ENCODE data around the gene THTPA. TPM values are rescaled to one million over a fixed set of nuclear protein-coding genes. Genes with fewer than 3 reads are reported as not detected.
A peak's percentile ranks its signal among the peaks of the same experiment; 100 is the strongest.

Gene THTPA
- total and polyA plus RNA-seq, 2 of the 13 experiments (the other 11 are each of a cell fraction or from before 2014, with no cell fraction given): 7.4 to 8.7 TPM

DNA sequence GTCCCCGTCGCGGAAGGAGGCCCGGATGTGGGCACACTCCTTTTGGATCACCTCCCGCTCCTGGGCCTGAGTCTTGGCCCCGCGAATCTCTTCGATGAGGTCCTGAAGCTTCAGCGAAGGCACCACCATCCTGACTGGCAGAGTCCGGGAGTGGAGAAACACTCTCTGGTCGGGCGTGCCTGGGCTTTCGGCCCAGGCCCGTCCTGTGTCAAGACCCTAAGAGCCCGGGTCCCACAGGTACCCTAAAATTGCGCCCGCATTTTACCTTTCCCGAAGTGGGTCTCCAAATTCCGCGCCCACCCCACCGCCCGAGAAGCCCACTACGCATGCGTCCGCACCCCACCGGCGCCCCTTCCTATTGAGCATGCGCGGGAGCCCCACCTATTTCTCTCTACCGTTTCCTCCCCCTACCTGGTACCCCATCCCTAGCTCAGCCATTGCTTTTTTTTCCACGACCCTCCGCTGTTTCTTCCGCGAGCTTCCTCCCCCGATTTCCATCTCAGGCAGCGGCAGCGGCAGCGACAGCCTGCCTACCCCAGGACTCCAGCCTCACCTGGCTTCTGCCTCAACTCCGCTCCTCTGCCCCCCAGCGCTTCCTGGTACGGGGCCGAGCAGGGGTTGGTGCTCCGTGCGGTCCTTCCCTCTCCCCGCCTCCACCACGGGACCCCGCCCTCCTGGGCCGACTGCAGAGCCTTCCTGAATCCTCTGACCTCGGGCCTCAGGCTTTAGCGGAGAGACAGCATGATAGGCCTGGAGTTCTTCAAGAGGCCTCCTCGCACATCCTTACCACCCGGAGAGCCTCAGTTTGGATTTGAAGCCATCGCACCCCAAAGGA lies 11.3 kb downstream of the THTPA start, which contains the start of gene AP1G2 (continued):
- TF ChIP-seq, protein P1, sequence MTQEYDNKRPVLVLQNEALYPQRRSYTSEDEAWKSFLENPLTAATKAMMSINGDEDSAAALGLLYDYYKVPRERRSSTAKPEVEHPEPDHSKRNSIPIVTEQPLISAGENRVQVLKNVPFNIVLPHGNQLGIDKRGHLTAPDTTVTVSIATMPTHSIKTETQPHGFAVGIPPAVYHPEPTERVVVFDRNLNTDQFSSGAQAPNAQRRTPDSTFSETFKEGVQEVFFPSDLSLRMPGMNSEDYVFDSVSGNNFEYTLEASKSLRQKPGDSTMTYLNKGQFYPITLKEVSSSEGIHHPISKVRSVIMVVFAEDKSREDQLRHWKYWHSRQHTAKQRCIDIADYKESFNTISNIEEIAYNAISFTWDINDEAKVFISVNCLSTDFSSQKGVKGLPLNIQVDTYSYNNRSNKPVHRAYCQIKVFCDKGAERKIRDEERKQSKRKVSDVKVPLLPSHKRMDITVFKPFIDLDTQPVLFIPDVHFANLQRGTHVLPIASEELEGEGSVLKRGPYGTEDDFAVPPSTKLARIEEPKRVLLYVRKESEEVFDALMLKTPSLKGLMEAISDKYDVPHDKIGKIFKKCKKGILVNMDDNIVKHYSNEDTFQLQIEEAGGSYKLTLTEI (CRISPR knock-in tag; conservative IDR thresholded peaks at IDR 0.05): no peak
- TF ChIP-seq ZBTB20 (CRISPR knock-in tag; IDR thresholded peaks at IDR 0.05; ENCODE audit: borderline replicate concordance, low read depth) (peak; percentile 87; the same call in 1 of the 2 replicates), AGO1 (IDR thresholded peaks at IDR 0.05; ENCODE audit: low read depth, low read length, poor library complexity, severe bottlenecking) (peak; percentile 92), SSRP1 (CRISPR knock-in tag; IDR thresholded peaks at IDR 0.05) (no peak; the same call in none of the 2 replicates), ZNF251 (CRISPR knock-in tag; IDR thresholded peaks at IDR 0.05) (no peak; the same call in none of the 2 replicates), ZNF530 (CRISPR knock-in tag; IDR thresholded peaks at IDR 0.05; ENCODE audit: low read depth) (no peak), PHF8 (CRISPR knock-in tag; IDR thresholded peaks at IDR 0.05) (peak; percentile 98), ASH2L (IDR thresholded peaks at IDR 0.05; ENCODE audit: insufficient read length, low read depth, low read length) (peak; percentile 96), TBL1XR1 (IDR thresholded peaks at IDR 0.05; ENCODE audit: borderline replicate concordance, low read length, partially characterized antibody) (no peak), FOXA1 (IDR thresholded peaks at IDR 0.05) (no peak), FOXA1 (CRISPR knock-in tag; IDR thresholded peaks at IDR 0.05) (no peak), ZNF598 (CRISPR knock-in tag; IDR thresholded peaks at IDR 0.05; ENCODE audit: borderline replicate concordance) (peak; percentile 85), ZNF614 (CRISPR knock-in tag; IDR thresholded peaks at IDR 0.05; ENCODE audit: borderline replicate concordance) (peak; percentile 87; the same call in 1 of the 2 replicates), AGO2 (optimal IDR thresholded peaks at IDR 0.05; ENCODE audit: low read depth, low read length) (peak; percentile 92)
- TF ChIP-seq, protein P2, sequence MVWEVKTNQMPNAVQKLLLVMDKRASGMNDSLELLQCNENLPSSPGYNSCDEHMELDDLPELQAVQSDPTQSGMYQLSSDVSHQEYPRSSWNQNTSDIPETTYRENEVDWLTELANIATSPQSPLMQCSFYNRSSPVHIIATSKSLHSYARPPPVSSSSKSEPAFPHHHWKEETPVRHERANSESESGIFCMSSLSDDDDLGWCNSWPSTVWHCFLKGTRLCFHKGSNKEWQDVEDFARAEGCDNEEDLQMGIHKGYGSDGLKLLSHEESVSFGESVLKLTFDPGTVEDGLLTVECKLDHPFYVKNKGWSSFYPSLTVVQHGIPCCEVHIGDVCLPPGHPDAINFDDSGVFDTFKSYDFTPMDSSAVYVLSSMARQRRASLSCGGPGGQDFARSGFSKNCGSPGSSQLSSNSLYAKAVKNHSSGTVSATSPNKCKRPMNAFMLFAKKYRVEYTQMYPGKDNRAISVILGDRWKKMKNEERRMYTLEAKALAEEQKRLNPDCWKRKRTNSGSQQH (CRISPR knock-in tag; IDR thresholded peaks at IDR 0.05; ENCODE audit: low read depth): peak; percentile 90
- TF ChIP-seq, protein P3, sequence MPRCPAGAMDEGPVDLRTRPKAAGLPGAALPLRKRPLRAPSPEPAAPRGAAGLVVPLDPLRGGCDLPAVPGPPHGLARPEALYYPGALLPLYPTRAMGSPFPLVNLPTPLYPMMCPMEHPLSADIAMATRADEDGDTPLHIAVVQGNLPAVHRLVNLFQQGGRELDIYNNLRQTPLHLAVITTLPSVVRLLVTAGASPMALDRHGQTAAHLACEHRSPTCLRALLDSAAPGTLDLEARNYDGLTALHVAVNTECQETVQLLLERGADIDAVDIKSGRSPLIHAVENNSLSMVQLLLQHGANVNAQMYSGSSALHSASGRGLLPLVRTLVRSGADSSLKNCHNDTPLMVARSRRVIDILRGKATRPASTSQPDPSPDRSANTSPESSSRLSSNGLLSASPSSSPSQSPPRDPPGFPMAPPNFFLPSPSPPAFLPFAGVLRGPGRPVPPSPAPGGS (CRISPR knock-in tag; IDR thresholded peaks at IDR 0.05): peak; percentile 77; the same call in 1 of the 2 replicates
- TF ChIP-seq, protein P4, sequence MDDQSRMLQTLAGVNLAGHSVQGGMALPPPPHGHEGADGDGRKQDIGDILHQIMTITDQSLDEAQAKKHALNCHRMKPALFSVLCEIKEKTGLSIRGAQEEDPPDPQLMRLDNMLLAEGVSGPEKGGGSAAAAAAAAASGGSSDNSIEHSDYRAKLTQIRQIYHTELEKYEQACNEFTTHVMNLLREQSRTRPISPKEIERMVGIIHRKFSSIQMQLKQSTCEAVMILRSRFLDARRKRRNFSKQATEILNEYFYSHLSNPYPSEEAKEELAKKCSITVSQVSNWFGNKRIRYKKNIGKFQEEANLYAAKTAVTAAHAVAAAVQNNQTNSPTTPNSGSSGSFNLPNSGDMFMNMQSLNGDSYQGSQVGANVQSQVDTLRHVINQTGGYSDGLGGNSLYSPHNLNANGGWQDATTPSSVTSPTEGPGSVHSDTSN (CRISPR knock-in tag; IDR thresholded peaks at IDR 0.05; ENCODE audit: borderline replicate concordance): no peak
- TF ChIP-seq, protein P5, sequence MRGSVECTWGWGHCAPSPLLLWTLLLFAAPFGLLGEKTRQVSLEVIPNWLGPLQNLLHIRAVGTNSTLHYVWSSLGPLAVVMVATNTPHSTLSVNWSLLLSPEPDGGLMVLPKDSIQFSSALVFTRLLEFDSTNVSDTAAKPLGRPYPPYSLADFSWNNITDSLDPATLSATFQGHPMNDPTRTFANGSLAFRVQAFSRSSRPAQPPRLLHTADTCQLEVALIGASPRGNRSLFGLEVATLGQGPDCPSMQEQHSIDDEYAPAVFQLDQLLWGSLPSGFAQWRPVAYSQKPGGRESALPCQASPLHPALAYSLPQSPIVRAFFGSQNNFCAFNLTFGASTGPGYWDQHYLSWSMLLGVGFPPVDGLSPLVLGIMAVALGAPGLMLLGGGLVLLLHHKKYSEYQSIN (CRISPR knock-in tag; IDR thresholded peaks at IDR 0.05; ENCODE audit: borderline replicate concordance): no peak

Measured in HepG2 (cell line).